HepG2 (cell line): ENCODE results near the gene TLN1. TPM values are rescaled to one million over a fixed set of nuclear protein-coding genes. Genes with fewer than 3 reads are reported as not detected.

Experiments
- ATAC-seq: fragments of 200-7000 bp; cut with Tn5 transposase; 3 replicates; pipeline ENCODE4 v1.9.1; 2020; ENCODE audit warnings: mild to moderate bottlenecking, moderate library complexity
- BruUV-seq: library from RNA; stranded (reverse); fragments of 400-500 nt; replicated peaks from 2 replicates; lab custom pipeline; 2021; lab: Mats Ljungman, UMichigan
- CTCF ChIA-PET: fragments of 300-600 bp; formaldehyde crosslinking; extraction: SDS; loops from one replicate; lab custom pipeline; 2021; ENCODE audit warnings: low total read pairs, inconsistent platforms, low intra/inter-chr PET ratio; lab: Yijun Ruan, JAX
- POLR2A ChIA-PET: fragments of 350-600 bp; sonication (Branson Sonifier 250); formaldehyde crosslinking; loops from one replicate; lab custom pipeline; 2020; ENCODE audit warnings: antibody characterized with exemption, inconsistent platforms; lab: Yijun Ruan, JAX
- DNase-seq: peaks from one replicate; pipeline ENCODE4 v3.0.0-alpha.2; 2015; ENCODE audit warnings: low spot score
- FAIRE-seq: peaks from 3 replicates; lab custom pipeline; 2011; peaks lifted over from hg19 to GRCh38; lab: Jason Lieb, UNC
- H2AFZ ChIP-seq: one replicate; pipeline ENCODE4 v1.6.1; 2011; ENCODE audit warnings: low read length, inconsistent platforms
- H3K27ac ChIP-seq: fragments of 300-600 bp; 3 replicates; pipeline ENCODE4 v1.8.0; 2011; ENCODE audit warnings: mixed run types, mild to moderate bottlenecking, mixed read lengths, low read length, inconsistent platforms; ENCODE audit not compliant: insufficient read depth; ENCODE audit errors: extremely low read length
- H3K27me3 ChIP-seq, 2 experiments: fragments of 200-600 bp in 1 of 2; 2 replicates in 1 of 2; 3 replicates in 1 of 2; pipeline versions ENCODE4 v1.6.0 to v1.8.0; 2011; ENCODE audit warnings: low read length in 2 of 2, mild to moderate bottlenecking in 2 of 2, moderate library complexity in 2 of 2, inconsistent platforms in 1 of 2; ENCODE audit not compliant: insufficient read depth in 2 of 2, control insufficient read depth in 1 of 2
- H3K36me3 ChIP-seq, 2 experiments: fragments of 200-600 bp in 1 of 2; replicated peaks in 1 of 2; 2 replicates in 1 of 2; 3 replicates in 1 of 2; pipeline versions ENCODE4 v1.5.1 to v1.8.0; 2011; ENCODE audit warnings: low read length in 2 of 2, inconsistent platforms in 1 of 2; ENCODE audit not compliant: insufficient read depth in 2 of 2, control insufficient read depth in 1 of 2
- H3K4me1 ChIP-seq: 2 replicates; pipeline ENCODE4 v1.5.1; 2012; ENCODE audit warnings: low read length, inconsistent platforms; ENCODE audit not compliant: insufficient read depth
- H3K4me2 ChIP-seq: 2 replicates; pipeline ENCODE4 v1.6.0; 2011; ENCODE audit warnings: low read depth, low read length, inconsistent platforms
- H3K4me3 ChIP-seq, 3 experiments: fragments of 200-600 bp in 1 of 3; sonication (generic), shearing (Covaris generic) in 1 of 3; replicated peaks in 1 of 3; 2 replicates each; pipeline ENCODE4 v1.5.1; 2011 to 2016; ENCODE audit warnings: low read length in 3 of 3, inconsistent platforms in 2 of 3, low read depth in 2 of 3, mild to moderate bottlenecking in 2 of 3, control low read depth in 1 of 3, mixed read lengths in 1 of 3; ENCODE audit not compliant: insufficient read depth in 1 of 3
- H3K79me2 ChIP-seq: one replicate; pipeline ENCODE4 v1.6.1; 2011; ENCODE audit warnings: low read length, inconsistent platforms; ENCODE audit not compliant: insufficient read depth
- H3K9ac ChIP-seq: 2 replicates; pipeline ENCODE4 v1.6.0; 2011; ENCODE audit warnings: mild to moderate bottlenecking, low read depth, low read length, inconsistent platforms; ENCODE audit not compliant: insufficient read depth
- H3K9me3 ChIP-seq: 2 replicates; pipeline ENCODE4 v1.5.1; 2012; ENCODE audit warnings: mild to moderate bottlenecking, low read length
- H4K20me1 ChIP-seq: 2 replicates; pipeline ENCODE4 v1.6.0; 2011; ENCODE audit warnings: inconsistent platforms, mild to moderate bottlenecking, low read length, moderate library complexity; ENCODE audit not compliant: insufficient read depth
- EEA1 ChIP-seq: sonication (generic); formaldehyde crosslinking; IDR thresholded peaks from 2 replicates; pipeline ENCODE4 v1.5.1; 2020; ENCODE audit warnings: mild to moderate bottlenecking, missing genetic modification reagents, borderline replicate concordance
- EHMT2 ChIP-seq: fragments of 200-600 bp; sonication (generic); IDR thresholded peaks from 2 replicates; pipeline ENCODE4 v1.7.0; 2017; ENCODE audit warnings: antibody characterized with exemption, low read depth, low read length, borderline replicate concordance
- HNF4G ChIP-seq, 2 experiments: sonication (generic) in 1 of 2; formaldehyde crosslinking in 1 of 2; IDR thresholded peaks; 2 replicates each; pipeline versions ENCODE4 v1.4.0 to v1.6.1; 2011 to 2020; ENCODE audit warnings: borderline replicate concordance in 2 of 2, low read depth in 2 of 2, mild to moderate bottlenecking in 2 of 2, low read length in 1 of 2, missing genetic modification reagents in 1 of 2, moderate library complexity in 1 of 2
- KLF9 ChIP-seq: IDR thresholded peaks from 2 replicates; pipeline ENCODE4 v1.6.1; 2016; ENCODE audit warnings: low read depth
- NFATC3 ChIP-seq: sonication (generic); formaldehyde crosslinking; IDR thresholded peaks from 2 replicates; pipeline ENCODE4 v1.5.1; 2020; ENCODE audit warnings: mild to moderate bottlenecking, missing genetic modification reagents
- PHF5A ChIP-seq: IDR thresholded peaks from one replicate; pipeline ENCODE4 v1.6.1; 2018; ENCODE audit warnings: low read depth, missing genetic modification reagents; ENCODE audit not compliant: unreplicated experiment
- ZFP62 ChIP-seq: sonication (generic); formaldehyde crosslinking; IDR thresholded peaks from 2 replicates; pipeline ENCODE4 v1.4.0; 2020; ENCODE audit warnings: missing genetic modification reagents
- ZNF12 ChIP-seq: sonication (generic); formaldehyde crosslinking; IDR thresholded peaks from 2 replicates; pipeline ENCODE4 v1.5.0; 2020; ENCODE audit warnings: missing genetic modification reagents
- ZNF24 ChIP-seq: fragments of 450-650 bp; IDR thresholded peaks from 2 replicates; pipeline ENCODE4 v1.6.1; 2017; ENCODE audit warnings: antibody characterized with exemption, mild to moderate bottlenecking
- ZNF331 ChIP-seq: sonication (generic); formaldehyde crosslinking; IDR thresholded peaks from 2 replicates; pipeline ENCODE4 v1.4.0; 2020; ENCODE audit warnings: missing genetic modification reagents
- WGBS: methylation state at CpG from one replicate; pipeline ENCODE4 v1.1.6; 2017; ENCODE audit warnings: low lambda C conversion rate; 5-methylcytosine and 5-hydroxymethylcytosine counted together
- in situ Hi-C: cut with HindIII; loops from 2 replicates; pipeline ENCODE4 v1.10.0; 2017; ENCODE audit warnings: low pct_unique_long_range_greater_than_20kb; ENCODE audit not compliant: extremely low pct_ligation_motif_present
- intact Hi-C: fragments of 100-400 bp; cut with micrococcal nuclease; formaldehyde crosslinking; loops from one replicate; pipeline ENCODE4 v1.10.0; 2022; ENCODE audit not compliant: unreplicated experiment
- polyA plus RNA-seq, 8 experiments: library from polyadenylated mRNA; depleted of rRNA in 3 of 8; stranded (reverse) in 7 of 8; unstranded in 1 of 8; fragments of >200 nt; fragmentation: Illumina TruSeq in 4 of 8; extraction: Trizol in 4 of 8; gene quantifications; 2 replicates each; pipeline versions ENCODE4 v1.2.1 to v1.2.3, GENCODE V29; 2011 to 2016; ENCODE audit warnings: low read depth in 4 of 8, missing spikeins in 1 of 8, mixed read lengths in 1 of 8; ENCODE audit not compliant: insufficient read depth in 1 of 8
- total RNA-seq, 5 experiments: library from RNA; depleted of rRNA; stranded (reverse); fragments of >200 nt; fragmentation: Illumina TruSeq; extraction: Trizol; gene quantifications; 2 replicates each; pipeline ENCODE4 v1.2.3, GENCODE V29; 2016; ENCODE audit warnings: low read depth in 1 of 5

Gene TLN1
- total and polyA plus RNA-seq, 2 of the 13 experiments (the other 11 are each of a cell fraction or from before 2014, with no cell fraction given), result 35.2 to 51.8 TPM

DNA sequence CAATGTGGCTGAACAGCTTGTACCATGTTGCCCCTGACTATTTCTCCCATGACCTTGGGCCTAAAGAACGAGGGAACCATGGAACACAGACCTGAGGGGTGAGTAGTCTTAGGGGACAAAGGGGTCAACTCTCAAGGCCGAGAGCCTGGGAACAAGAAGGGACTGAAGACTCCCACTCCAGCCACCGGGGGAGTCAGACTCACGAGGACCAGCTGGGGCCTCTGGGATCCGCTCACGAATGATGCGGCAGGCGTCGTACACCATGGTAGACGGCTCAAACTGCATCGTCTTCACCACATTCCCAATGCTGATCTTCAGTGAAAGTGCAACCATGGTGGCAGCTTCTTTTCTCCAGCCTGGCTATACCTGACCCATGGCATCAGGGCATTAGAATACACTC is 6.6 kb downstream of the TLN1 start:
- H3K27ac ChIP-seq, result no peak overlapping the region
- BruUV-seq, result no TSS peak
- H4K20me1 ChIP-seq, result peaks cover 24% of the 10 kb centered on the region
- H3K4me1 ChIP-seq, result peaks cover 42% of the 10 kb centered on the region
- in situ Hi-C loops, result loop anchor here (5.0 kb wide), 1 partner anchor 58 kb away; the partner anchor contains the start of gene ARHGEF39
- TF ChIP-seq NFATC3 (no peak), EHMT2 (no peak), HNF4G (IDR thresholded peaks at IDR 0.05; ENCODE audit: borderline replicate concordance, low read depth, low read length) (no peak), HNF4G (CRISPR knock-in tag; IDR thresholded peaks at IDR 0.05; ENCODE audit: borderline replicate concordance, low read depth) (no peak), ZNF24 (no peak), ZNF331 (CRISPR knock-in tag) (no peak), KLF9 (CRISPR knock-in tag) (no peak), ZFP62 (CRISPR knock-in tag) (no peak), ZNF12 (CRISPR knock-in tag) (no peak)
- peaks cover 27 to 58% of the 10 kb centered on the region in 2 experiments for H3K36me3 ChIP-seq
- H3K27me3 ChIP-seq, result no peaks in the 10 kb centered on the region
- no peak overlapping the region for H3K9ac ChIP-seq
- no peak overlapping the region for H3K4me3 ChIP-seq
- FAIRE-seq, result no peak
- ChIA-PET POLR2A (no interaction called here), CTCF (no interaction called here)
- no peak overlapping the region for H2AFZ ChIP-seq
- peaks cover 39% of the 10 kb centered on the region for H3K79me2 ChIP-seq
- no peak for DNase-seq
- intact Hi-C loops, result no loop called here
- H3K4me2 ChIP-seq, result no peak overlapping the region
- 95% methylated on average over 11 of the region's 11 CpGs for WGBS
- no peak for ATAC-seq
- no peaks in the 10 kb centered on the region for H3K9me3 ChIP-seq

DNA sequence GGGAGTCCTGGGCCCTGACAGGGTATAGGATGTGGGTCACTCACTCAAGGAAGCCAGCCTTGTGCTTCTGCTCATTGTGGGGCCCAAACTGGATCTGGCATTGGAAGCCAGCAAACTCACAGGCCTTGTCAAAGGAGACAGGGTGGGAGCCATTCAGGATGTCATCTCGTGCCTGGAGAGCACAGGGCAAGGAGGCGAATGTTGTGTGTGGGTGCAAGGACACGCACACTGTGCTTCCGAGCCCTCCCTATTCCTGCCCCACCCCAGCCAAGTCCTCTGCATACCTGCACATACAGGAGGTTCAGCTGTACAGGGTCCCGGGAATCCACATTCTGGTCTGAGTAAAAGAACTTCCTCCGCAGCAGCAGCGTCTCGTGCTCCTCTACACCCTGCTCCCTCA is 8.1 kb downstream of the TLN1 start:
- BruUV-seq, result no TSS peak
- H4K20me1 ChIP-seq, result peaks cover 10% of the 10 kb centered on the region; the same call in 1 of the 2 replicates
- FAIRE-seq (no peak), ATAC-seq (no peak), DNase-seq (no peak)
- no peak overlapping the region for H3K9ac ChIP-seq
- in situ Hi-C loops, result no loop called here
- ChIA-PET POLR2A (no interaction called here), CTCF (no interaction called here)
- TF ChIP-seq PHF5A (CRISPR knock-in tag) (no peak), EEA1 (CRISPR knock-in tag) (no peak)
- no peak overlapping the region for H2AFZ ChIP-seq
- no peak overlapping the region for H3K4me2 ChIP-seq
- intact Hi-C loops, result no loop called here
- H3K9me3 ChIP-seq, result no peaks in the 10 kb centered on the region
- WGBS, result 98% methylated on average over 8 of the region's 8 CpGs
- peaks cover 25% of the 10 kb centered on the region for H3K79me2 ChIP-seq
- peaks cover 39 to 72% of the 10 kb centered on the region in 2 experiments for H3K36me3 ChIP-seq
- H3K4me1 ChIP-seq, result peaks cover 28% of the 10 kb centered on the region
- no peak overlapping the region for H3K27ac ChIP-seq
- no peaks in the 10 kb centered on the region for H3K27me3 ChIP-seq
- H3K4me3 ChIP-seq, result no peak overlapping the region
